GM23338 (cell line): Measurements from ENCODE around the gene TMPRSS3. TPM values are rescaled to one million over a fixed set of nuclear protein-coding genes. Genes with fewer than 3 reads are reported as not detected.

Source experiments
- ATAC-seq: fragments of 200-7000 bp; cut with Tn5 transposase; 3 replicates; pipeline ENCODE4 v1.9.1; 2020
- DNase-seq: peaks from one replicate; pipeline ENCODE4 v3.0.0-alpha.2; 2015; ENCODE audit warnings: low spot score
- H2AFZ ChIP-seq: fragments of 200-600 bp; sonication (generic); 2 replicates; pipeline ENCODE4 v1.8.0; 2016; ENCODE audit warnings: antibody characterized with exemption, mild to moderate bottlenecking, moderate library complexity
- H3F3A ChIP-seq: fragments of 200-600 bp; sonication (generic); replicated peaks from 2 replicates; pipeline ENCODE4 v1.8.0; 2017; ENCODE audit warnings: antibody characterized with exemption, mixed run types, low read depth
- H3K27ac ChIP-seq: fragments of 200-600 bp; sonication (generic); 2 replicates; pipeline ENCODE4 v1.6.1; 2016; ENCODE audit warnings: low read depth
- H3K27me3 ChIP-seq: fragments of 200-600 bp; sonication (generic); 2 replicates; pipeline ENCODE4 v1.8.0; 2016; ENCODE audit warnings: mild to moderate bottlenecking, mixed run types, moderate library complexity; ENCODE audit not compliant: insufficient read depth
- H3K36me3 ChIP-seq: fragments of 200-600 bp; sonication (generic); 2 replicates; pipeline ENCODE4 v1.8.0; 2016; ENCODE audit warnings: mild to moderate bottlenecking; ENCODE audit not compliant: insufficient read depth
- H3K4me1 ChIP-seq: fragments of 200-600 bp; sonication (generic); 2 replicates; pipeline ENCODE4 v1.8.0; 2016; ENCODE audit warnings: mild to moderate bottlenecking, moderate library complexity; ENCODE audit not compliant: insufficient read depth
- H3K4me2 ChIP-seq: fragments of 200-600 bp; sonication (generic); 2 replicates; pipeline ENCODE4 v1.7.1; 2017; ENCODE audit warnings: mixed run types
- H3K4me3 ChIP-seq: fragments of 200-600 bp; sonication (generic); 2 replicates; pipeline ENCODE4 v1.6.1; 2016; ENCODE audit warnings: mixed run types
- H3K79me2 ChIP-seq: fragments of 200-600 bp; sonication (generic); replicated peaks from 2 replicates; pipeline ENCODE4 v1.8.0; 2017; ENCODE audit warnings: mild to moderate bottlenecking; ENCODE audit not compliant: insufficient read depth
- H3K9me2 ChIP-seq: fragments of 200-600 bp; sonication (generic); 2 replicates; pipeline ENCODE4 v1.8.0; 2017; ENCODE audit not compliant: insufficient read depth
- H4K20me1 ChIP-seq: fragments of 200-600 bp; sonication (generic); replicated peaks from 2 replicates; pipeline ENCODE4 v1.8.0; 2017; ENCODE audit warnings: mild to moderate bottlenecking; ENCODE audit not compliant: insufficient read depth
- H3K27ac Mint-ChIP-seq: 2 replicates; pipeline ENCODE4 v1.8.0; 2020; ENCODE audit warnings: inconsistent platforms, mild to moderate bottlenecking, moderate library complexity, mixed read lengths
- H3K27me3 Mint-ChIP-seq: 3 replicates; pipeline ENCODE4 v1.8.0; 2022; ENCODE audit warnings: low read depth, mild to moderate bottlenecking, moderate library complexity, mixed read lengths, inconsistent platforms; ENCODE audit not compliant: insufficient read depth, poor library complexity
- H3K36me3 Mint-ChIP-seq: 3 replicates; pipeline ENCODE4 v1.8.0; 2021; ENCODE audit warnings: low read depth, mild to moderate bottlenecking, inconsistent platforms, moderate library complexity, mixed read lengths
- H3K4me1 Mint-ChIP-seq: 3 replicates; pipeline ENCODE4 v1.8.0; 2020; ENCODE audit warnings: mild to moderate bottlenecking, inconsistent platforms, mixed read lengths
- H3K4me3 Mint-ChIP-seq: 3 replicates; pipeline ENCODE4 v1.8.0; 2021; ENCODE audit warnings: moderate library complexity, mild to moderate bottlenecking, inconsistent platforms, mixed read lengths
- H3K9me3 Mint-ChIP-seq: 3 replicates; pipeline ENCODE4 v1.8.0; 2020; ENCODE audit warnings: moderate library complexity, mild to moderate bottlenecking, inconsistent platforms, mixed read lengths
- ETS1 ChIP-seq: IDR thresholded peaks from 2 replicates; pipeline ENCODE4 v1.6.1; 2016; ENCODE audit warnings: antibody characterized with exemption
- EZH2 ChIP-seq: fragments of 200-600 bp; sonication (generic); IDR thresholded peaks from one replicate; pipeline ENCODE4 v1.8.0; 2017; ENCODE audit warnings: antibody characterized with exemption, mild to moderate bottlenecking, low read depth; ENCODE audit not compliant: unreplicated experiment
- EZH2phosphoT487 ChIP-seq: fragments of 200-600 bp; sonication (generic); IDR thresholded peaks from one replicate; pipeline ENCODE4 v1.8.1; 2018; ENCODE audit warnings: antibody characterized with exemption; ENCODE audit not compliant: unreplicated experiment
- JUNB ChIP-seq: IDR thresholded peaks from one replicate; pipeline ENCODE4 v1.6.1; 2016; ENCODE audit warnings: antibody characterized with exemption; ENCODE audit not compliant: unreplicated experiment
- POLR2AphosphoS5 ChIP-seq: IDR thresholded peaks from 2 replicates; pipeline ENCODE4 v1.6.1; 2016; ENCODE audit warnings: antibody characterized with exemption, low read depth
- REST ChIP-seq: IDR thresholded peaks from one replicate; pipeline ENCODE4 v1.6.1; 2018; ENCODE audit warnings: antibody characterized with exemption; ENCODE audit not compliant: unreplicated experiment
- STAT1 ChIP-seq: IDR thresholded peaks from one replicate; pipeline ENCODE4 v1.6.1; 2016; ENCODE audit warnings: antibody characterized with exemption; ENCODE audit not compliant: unreplicated experiment
- ZNF114 ChIP-seq: fragments of 250-450 bp; sonication (Bioruptor Pico); IDR thresholded peaks from 2 replicates; pipeline ENCODE4 v1.5.0; 2020; ENCODE audit warnings: mild to moderate bottlenecking, moderate library complexity
- ZNF462 ChIP-seq: fragments of 250-450 bp; sonication (Bioruptor Pico); IDR thresholded peaks from 2 replicates; pipeline ENCODE4 v1.5.0; 2020; ENCODE audit warnings: mild to moderate bottlenecking, moderate library complexity
- polyA plus RNA-seq: library from polyadenylated mRNA; unstranded; fragments of >200 nt; fragmentation: Nextera tagmentation; extraction: Ambion mirVana; gene quantifications from 2 replicates; pipeline ENCODE4 v1.2.1, GENCODE V29; 2016
- total RNA-seq: library from RNA; depleted of rRNA; stranded (reverse); fragments of >200 nt; shearing (Covaris generic); gene quantifications from 2 replicates; pipeline ENCODE4 v1.2.3, GENCODE V29; 2014

The TMPRSS3 gene
- total and polyA plus RNA-seq, 2 experiments from 2014 or later: 0.17 TPM; not detected in 1

- no peak overlapping the region for H3K27ac Mint-ChIP-seq
- H3K4me2 ChIP-seq: no peak overlapping the region
- peaks cover 11% of the 10 kb centered on the region for H3K36me3 Mint-ChIP-seq
- no peaks in the 10 kb centered on the region for H3K79me2 ChIP-seq
- H3K4me1 ChIP-seq: peaks cover 6% of the 10 kb centered on the region
- no peak overlapping the region for H3K4me3 ChIP-seq
- no peaks in the 10 kb centered on the region for H3K9me2 ChIP-seq
- H3K27ac ChIP-seq: no peak overlapping the region
- H3K4me3 Mint-ChIP-seq: no peak overlapping the region
- peaks cover 7% of the 10 kb centered on the region for H3K27me3 Mint-ChIP-seq
- no peaks in the 10 kb centered on the region for H3K27me3 ChIP-seq
- TF ChIP-seq JUNB (no peak), STAT1 (no peak)
- no peaks in the 10 kb centered on the region for H4K20me1 ChIP-seq
- H3K9me3 Mint-ChIP-seq: peaks cover 18% of the 10 kb centered on the region
- no peaks in the 10 kb centered on the region for H3K36me3 ChIP-seq
- H3K4me1 Mint-ChIP-seq: peaks cover 35% of the 10 kb centered on the region
- peaks cover 5% of the 10 kb centered on the region; the same call in 1 of the 2 replicates for H3F3A ChIP-seq
- H2AFZ ChIP-seq: 0 out of 2 replicates have a peak overlapping the region, but pooled peaks have one; percentile 18
- DNase-seq (no peak), ATAC-seq (no peak)
Observed at GRCh38 chr21:42387164-42387563, 8.7 kb downstream of the TMPRSS3 start.

GRCh38 chr21:42386034-42386591 is 9.7 kb downstream of the TMPRSS3 start:
- no peak for ATAC-seq
- TF ChIP-seq REST (no peak), ETS1 (no peak), ZNF462 (CRISPR knock-in tag) (no peak), EZH2phosphoT487 (no peak), POLR2AphosphoS5 (no peak), EZH2 (no peak), JUNB (no peak), ZNF114 (CRISPR knock-in tag) (no peak), STAT1 (no peak)

More at GRCh38 chr21:42386034-42386591, 9.7 kb downstream of the TMPRSS3 start:
- Histone ChIP-seq H3F3A (peaks cover 5% of the 10 kb centered on the region; the same call in 1 of the 2 replicates), H3K79me2 (no peaks in the 10 kb centered on the region), H3K36me3 (no peaks in the 10 kb centered on the region), H3K4me1 (peaks cover 6% of the 10 kb centered on the region), H3K4me3 (no peak overlapping the region), H4K20me1 (no peaks in the 10 kb centered on the region), H3K4me2 (no peak overlapping the region), H2AFZ (no peak overlapping the region), H3K27ac (no peak overlapping the region), H3K9me2 (no peaks in the 10 kb centered on the region), H3K27me3 (no peaks in the 10 kb centered on the region)
- Mint-ChIP-seq H3K9me3 (peaks cover 26% of the 10 kb centered on the region), H3K27ac (no peak overlapping the region), H3K27me3 (peaks cover 7% of the 10 kb centered on the region), H3K4me1 (peaks cover 35% of the 10 kb centered on the region), H3K36me3 (peaks cover 15% of the 10 kb centered on the region), H3K4me3 (no peak overlapping the region)
- DNase-seq: no peak
